Suprapubic skin (tissue), 4 donors: ENCODE measurements around the gene MT1M.

ENCODE experiments used
- CTCF ChIP-seq, 2 donors: fragments of 200-600 bp in 1 of 2; fragments of 450-650 bp in 1 of 2; sonication (generic) in 1 of 2; IDR thresholded peaks; one replicate each; pipeline ENCODE4 v1.5.1; 2016 to 2019; ENCODE audit warnings: antibody characterized with exemption in 2 of 2, mild to moderate bottlenecking in 1 of 2, moderate library complexity in 1 of 2
- EP300 ChIP-seq: sonication (generic); formaldehyde crosslinking; IDR thresholded peaks from one replicate; pipeline ENCODE4 v1.6.1; 2017; ENCODE audit warnings: antibody characterized with exemption
- POLR2A ChIP-seq, 2 donors: fragments of 450-650 bp; IDR thresholded peaks; one replicate each; pipeline ENCODE4 v1.6.1; 2017; ENCODE audit warnings: antibody characterized with exemption in 2 of 2, mild to moderate bottlenecking in 2 of 2, moderate library complexity in 2 of 2
- POLR2AphosphoS5 ChIP-seq, 3 donors: sonication (generic); formaldehyde crosslinking; IDR thresholded peaks; one replicate each; pipeline ENCODE4 v1.6.1; 2017; ENCODE audit warnings: antibody characterized with exemption in 3 of 3

- TF ChIP-seq CTCF (IDR thresholded peaks at IDR 0.05) (no peak), POLR2AphosphoS5 (IDR thresholded peaks at IDR 0.05) (no peak), EP300 (no peak), POLR2A (IDR thresholded peaks at IDR 0.05) (no peak)
These were observed 37.6 kb downstream of the MT1M start for GRCh38 chr16:56669840-56670619.
